GM23338 (cell line): ENCODE measurements around the gene PRDM2.

Experiments used
- EZH2 ChIP-seq: fragments of 200-600 bp; sonication (generic); IDR thresholded peaks from one replicate; pipeline ENCODE4 v1.8.0; 2017; ENCODE audit warnings: antibody characterized with exemption, mild to moderate bottlenecking, low read depth; ENCODE audit not compliant: unreplicated experiment
- EZH2phosphoT487 ChIP-seq: fragments of 200-600 bp; sonication (generic); IDR thresholded peaks from one replicate; pipeline ENCODE4 v1.8.1; 2018; ENCODE audit warnings: antibody characterized with exemption; ENCODE audit not compliant: unreplicated experiment
- JUNB ChIP-seq: IDR thresholded peaks from one replicate; pipeline ENCODE4 v1.6.1; 2016; ENCODE audit warnings: antibody characterized with exemption; ENCODE audit not compliant: unreplicated experiment
- TF ChIP-seq, protein P1 (sequence below), 2 experiments: fragments of 200-600 bp in 1 of 2; sonication (generic) in 1 of 2; conservative IDR thresholded peaks; 2 replicates each; pipeline versions ENCODE4 v1.5.1 to v1.6.1; 2016 to 2017; ENCODE audit warnings: antibody characterized with exemption in 2 of 2, low read depth in 2 of 2, mild to moderate bottlenecking in 2 of 2, moderate library complexity in 1 of 2

- TF ChIP-seq, protein P1, sequence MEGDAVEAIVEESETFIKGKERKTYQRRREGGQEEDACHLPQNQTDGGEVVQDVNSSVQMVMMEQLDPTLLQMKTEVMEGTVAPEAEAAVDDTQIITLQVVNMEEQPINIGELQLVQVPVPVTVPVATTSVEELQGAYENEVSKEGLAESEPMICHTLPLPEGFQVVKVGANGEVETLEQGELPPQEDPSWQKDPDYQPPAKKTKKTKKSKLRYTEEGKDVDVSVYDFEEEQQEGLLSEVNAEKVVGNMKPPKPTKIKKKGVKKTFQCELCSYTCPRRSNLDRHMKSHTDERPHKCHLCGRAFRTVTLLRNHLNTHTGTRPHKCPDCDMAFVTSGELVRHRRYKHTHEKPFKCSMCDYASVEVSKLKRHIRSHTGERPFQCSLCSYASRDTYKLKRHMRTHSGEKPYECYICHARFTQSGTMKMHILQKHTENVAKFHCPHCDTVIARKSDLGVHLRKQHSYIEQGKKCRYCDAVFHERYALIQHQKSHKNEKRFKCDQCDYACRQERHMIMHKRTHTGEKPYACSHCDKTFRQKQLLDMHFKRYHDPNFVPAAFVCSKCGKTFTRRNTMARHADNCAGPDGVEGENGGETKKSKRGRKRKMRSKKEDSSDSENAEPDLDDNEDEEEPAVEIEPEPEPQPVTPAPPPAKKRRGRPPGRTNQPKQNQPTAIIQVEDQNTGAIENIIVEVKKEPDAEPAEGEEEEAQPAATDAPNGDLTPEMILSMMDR (conservative IDR thresholded peaks at IDR 0.05; ENCODE audit: low read depth in 2 of 2) = no peak
- no peak for TF ChIP-seq EZH2
- TF ChIP-seq JUNB = no peak
- TF ChIP-seq EZH2phosphoT487 = no peak
Observed at GRCh38 chr1:13775916-13776315, 75.9 kb downstream of the PRDM2 start.
